Fibroblast of lung (primary cell): ENCODE measurements around the gene ARRDC1. TPM values are rescaled to one million over a fixed set of nuclear protein-coding genes. Genes with fewer than 3 reads are reported as not detected.

Experiments
- DNase-seq, 2 donors: peaks; one replicate each; pipeline versions ENCODE4 v3.0.0 to v3.0.0-alpha.2; 2010; ENCODE audit warnings: low read depth in 2 of 2
- H2AFZ ChIP-seq: 2 replicates; pipeline ENCODE4 v1.5.1; 2012; ENCODE audit warnings: low read length, control low read depth, inconsistent platforms
- H3K27ac ChIP-seq: 2 replicates; pipeline ENCODE4 v1.5.1; 2011; ENCODE audit warnings: low read length, control low read depth; ENCODE audit not compliant: insufficient read depth
- H3K27me3 ChIP-seq: 2 replicates; pipeline ENCODE4 v1.5.1; 2011; ENCODE audit warnings: mild to moderate bottlenecking, low read length; ENCODE audit not compliant: control insufficient read depth, insufficient read depth
- H3K36me3 ChIP-seq: 2 replicates; pipeline ENCODE4 v1.5.1; 2011; ENCODE audit warnings: low read length; ENCODE audit not compliant: control insufficient read depth, insufficient read depth
- H3K4me1 ChIP-seq: 2 replicates; pipeline ENCODE4 v1.5.1; 2011; ENCODE audit warnings: low read length; ENCODE audit not compliant: control insufficient read depth, insufficient read depth; ENCODE audit errors: extremely low read depth
- H3K4me2 ChIP-seq: 2 replicates; pipeline ENCODE4 v1.5.1; 2011; ENCODE audit warnings: low read length, control low read depth; ENCODE audit not compliant: insufficient read depth; ENCODE audit errors: extremely low read depth
- H3K4me3 ChIP-seq, 4 experiments: fragments of 200-600 bp in 1 of 4; sonication (generic) in 1 of 4; replicated peaks in 1 of 4; 2 replicates each; pipeline ENCODE4 v1.5.1; 2011 to 2016; ENCODE audit warnings: low read length in 4 of 4, low read depth in 3 of 4, mild to moderate bottlenecking in 3 of 4, control low read depth in 2 of 4, inconsistent platforms in 1 of 4, mixed read lengths in 1 of 4; ENCODE audit not compliant: insufficient read depth in 1 of 4; ENCODE audit errors: control extremely low read depth in 1 of 4
- H3K79me2 ChIP-seq: 2 replicates; pipeline ENCODE4 v1.5.1; 2012; ENCODE audit warnings: mild to moderate bottlenecking, low read length, inconsistent platforms; ENCODE audit not compliant: control insufficient read depth, insufficient read depth
- H3K9ac ChIP-seq: 2 replicates; pipeline ENCODE4 v1.5.1; 2011; ENCODE audit warnings: mild to moderate bottlenecking, low read length, control low read depth; ENCODE audit not compliant: insufficient read depth
- H3K9me3 ChIP-seq: 2 replicates; pipeline ENCODE4 v1.5.1; 2012; ENCODE audit warnings: low read depth, low read length; ENCODE audit not compliant: control insufficient read depth, insufficient read depth
- H4K20me1 ChIP-seq: 2 replicates; pipeline ENCODE4 v1.5.1; 2011; ENCODE audit warnings: low read length; ENCODE audit not compliant: control insufficient read depth, insufficient read depth; ENCODE audit errors: extremely low read depth
- CTCF ChIP-seq, 2 donors: IDR thresholded peaks in 1 of 2; conservative IDR thresholded peaks in 1 of 2; 1 replicate in 1 of 2; 2 replicates in 1 of 2; pipeline ENCODE4 v1.5.1; 2011 to 2012; ENCODE audit warnings: low read length in 2 of 2, control low read depth in 1 of 2, inconsistent platforms in 1 of 2, low read depth in 1 of 2, mild to moderate bottlenecking in 1 of 2
- EZH2 ChIP-seq: IDR thresholded peaks from 2 replicates; pipeline ENCODE4 v1.5.1; 2012; ENCODE audit warnings: low read length, control low read depth, mild to moderate bottlenecking; ENCODE audit errors: missing control alignments
- polyA plus RNA-seq, 2 donors: library from polyadenylated mRNA; depleted of rRNA in 1 of 2; stranded (reverse) in 1 of 2; unstranded in 1 of 2; fragments of >200 nt; gene quantifications; 2 replicates each; pipeline ENCODE4 v1.2.1, GENCODE V29; 2011 to 2012; ENCODE audit warnings: missing spikeins in 1 of 2
- total RNA-seq: library from RNA; depleted of rRNA; stranded (reverse); fragments of >200 nt; gene quantifications from 2 replicates; pipeline ENCODE4 v1.2.1, GENCODE V29; 2014

ARRDC1 gene
- total and polyA plus RNA-seq, 2 donors (not counting 1 experiment from before 2014, with no cell fraction given), result 8.3 to 17.2 TPM

- no peaks in the 10 kb centered on the region for H4K20me1 ChIP-seq
Measured at GRCh38 chr9:137663584-137663983, 58.1 kb downstream of the ARRDC1 start.

GRCh38 chr9:137664676-137665075, 59.2 kb downstream of the ARRDC1 start:
- H3K4me1 ChIP-seq, result peaks cover 6% of the 10 kb centered on the region
- no peak for TF ChIP-seq EZH2
- no peak for TF ChIP-seq CTCF (conservative IDR thresholded peaks at IDR 0.05 in 1 of 2, IDR thresholded peaks at IDR 0.05 in 1 of 2; ENCODE audit: low read depth in 1 of 2, low read length in 2 of 2)
- peaks cover 6% of the 10 kb centered on the region for H3K36me3 ChIP-seq
- no peaks in the 10 kb centered on the region for H3K27me3 ChIP-seq
- no peak overlapping the region for H3K27ac ChIP-seq
- H2AFZ ChIP-seq, result no peak overlapping the region
- H3K4me3 ChIP-seq, result no peak overlapping the region
- H4K20me1 ChIP-seq, result no peaks in the 10 kb centered on the region
- no peaks in the 10 kb centered on the region for H3K9me3 ChIP-seq
- peaks cover 44% of the 10 kb centered on the region for H3K79me2 ChIP-seq
- no peak overlapping the region for H3K9ac ChIP-seq
- peak in 1 of 2 donors; percentile 30 for DNase-seq
- no peak overlapping the region for H3K4me2 ChIP-seq

More at GRCh38 chr9:137663584-137663983, 58.1 kb downstream of the ARRDC1 start:
- no peak overlapping the region for H3K4me3 ChIP-seq
- no peaks in the 10 kb centered on the region for H3K27me3 ChIP-seq
- H3K9me3 ChIP-seq, result no peaks in the 10 kb centered on the region
- TF ChIP-seq CTCF (conservative IDR thresholded peaks at IDR 0.05 in 1 of 2, IDR thresholded peaks at IDR 0.05 in 1 of 2; ENCODE audit: low read depth in 1 of 2, low read length in 2 of 2) (no peak), EZH2 (no peak)
- H3K4me2 ChIP-seq, result no peak overlapping the region
- peaks cover 6% of the 10 kb centered on the region for H3K4me1 ChIP-seq
- no peak for DNase-seq
- peaks cover 46% of the 10 kb centered on the region for H3K79me2 ChIP-seq
- H3K27ac ChIP-seq, result no peak overlapping the region
- no peak overlapping the region for H3K9ac ChIP-seq
- H2AFZ ChIP-seq, result no peak overlapping the region
- H3K36me3 ChIP-seq, result peaks cover 3% of the 10 kb centered on the region

Other genes with a start within 250 kb of the ARRDC1 start
- 7.4 and 13.0 TPM in 2 replicates for gene EXD3, start 182.5 kb upstream of the ARRDC1 start, total RNA-seq
- 1.7 and 2.6 TPM in 2 replicates for gene EXD3, start 182.5 kb upstream of the ARRDC1 start, polyA plus RNA-seq
- 0.66 and 0.77 TPM in 2 replicates for gene NOXA1, start 182.3 kb upstream of the ARRDC1 start, total RNA-seq
- 0.08 TPM in 1 of 2 replicates, not detected in the other for gene NOXA1, start 182.3 kb upstream of the ARRDC1 start, polyA plus RNA-seq
- under 0.01 TPM in 1 of 2 replicates, not detected in the other for gene ENTPD8, start 164.3 kb upstream of the ARRDC1 start, total RNA-seq
- not detected in 2 replicates for gene ENTPD8, start 164.3 kb upstream of the ARRDC1 start, polyA plus RNA-seq
- gene NSMF, start 146.4 kb upstream of the ARRDC1 start, total RNA-seq, result 10.8 and 13.4 TPM in 2 replicates
- gene NSMF, start 146.4 kb upstream of the ARRDC1 start, polyA plus RNA-seq, result 15.0 and 22.8 TPM in 2 replicates
- gene PNPLA7, start 55.3 kb upstream of the ARRDC1 start, total RNA-seq, result 1.3 and 3.0 TPM in 2 replicates
- 0.20 and 0.23 TPM in 2 replicates for gene PNPLA7, start 55.3 kb upstream of the ARRDC1 start, polyA plus RNA-seq
- 41.3 and 53.2 TPM in 2 replicates for gene MRPL41, start 53.8 kb upstream of the ARRDC1 start, total RNA-seq
- gene MRPL41, start 53.8 kb upstream of the ARRDC1 start, polyA plus RNA-seq, result 10.9 and 15.2 TPM in 2 replicates
- 17.2 and 20.6 TPM in 2 replicates for gene DPH7, start 26.8 kb upstream of the ARRDC1 start, total RNA-seq
- 15.7 and 17.0 TPM in 2 replicates for gene DPH7, start 26.8 kb upstream of the ARRDC1 start, polyA plus RNA-seq
- 11.2 and 14.1 TPM in 2 replicates for gene ZMYND19, start 15.2 kb upstream of the ARRDC1 start, total RNA-seq
- 12.7 and 20.4 TPM in 2 replicates for gene ZMYND19, start 15.2 kb upstream of the ARRDC1 start, polyA plus RNA-seq
- gene EHMT1, start 13.3 kb downstream of the ARRDC1 start, total RNA-seq, result 34.4 and 48.6 TPM in 2 replicates
- gene EHMT1, start 13.3 kb downstream of the ARRDC1 start, polyA plus RNA-seq, result 22.4 and 26.3 TPM in 2 replicates